Fibroblast of pulmonary artery (primary cell): ENCODE data around the gene EPS8L2.

Experiments used
- DNase-seq: peaks from one replicate; pipeline ENCODE4 v3.0.0-alpha.2; 2010; ENCODE audit warnings: low read depth
- H3K4me3 ChIP-seq: replicated peaks from 2 replicates; pipeline ENCODE4 v1.5.1; 2011; ENCODE audit warnings: low read depth, mild to moderate bottlenecking, control low read depth, low read length, moderate library complexity
- CTCF ChIP-seq: IDR thresholded peaks from 2 replicates; pipeline ENCODE4 v1.5.1; 2011; ENCODE audit warnings: mild to moderate bottlenecking, control low read depth, low read length, inconsistent platforms; ENCODE audit errors: missing control alignments

Gene EPS8L2

GRCh38 chr11:704228-704674, 1.8 kb upstream of the EPS8L2 start:
- no peak for DNase-seq
- no peak overlapping the region for H3K4me3 ChIP-seq
- no peak for TF ChIP-seq CTCF

GRCh38 chr11:704781-705645, 1.0 kb upstream of the EPS8L2 start:
- no peak overlapping the region for H3K4me3 ChIP-seq
- TF ChIP-seq CTCF, result no peak
- no peak for DNase-seq

- no peak for DNase-seq
- no peak for TF ChIP-seq CTCF
- peak overlapping the region; percentile 55 for H3K4me3 ChIP-seq
Measured at GRCh38 chr11:706439-706956, 467 bp downstream of the EPS8L2 start.

- DNase-seq, result no peak
- TF ChIP-seq CTCF, result no peak
- peak overlapping the region; percentile 55 for H3K4me3 ChIP-seq
Measured at GRCh38 chr11:706957-707816, 1.2 kb downstream of the EPS8L2 start.

- no peak for DNase-seq
- no peak overlapping the region for H3K4me3 ChIP-seq
Measured at GRCh38 chr11:707817-708420, 1.9 kb downstream of the EPS8L2 start.

GRCh38 chr11:708511-708910, 2.5 kb downstream of the EPS8L2 start:
- DNase-seq, result no peak
- no peak for TF ChIP-seq CTCF
- no peak overlapping the region for H3K4me3 ChIP-seq

More at GRCh38 chr11:707817-708420, 1.9 kb downstream of the EPS8L2 start:
- TF ChIP-seq CTCF, result no peak
